GM19395 (cell line): ENCODE data around the gene ITGB7.

ENCODE experiments used
- ATAC-seq: cut with Tn5 transposase; IDR thresholded peaks from one replicate; pipeline ENCODE4 v1.9.1; 2021; ENCODE audit warnings: mild to moderate bottlenecking, moderate library complexity; ENCODE audit not compliant: unreplicated experiment

ITGB7 gene

DNA sequence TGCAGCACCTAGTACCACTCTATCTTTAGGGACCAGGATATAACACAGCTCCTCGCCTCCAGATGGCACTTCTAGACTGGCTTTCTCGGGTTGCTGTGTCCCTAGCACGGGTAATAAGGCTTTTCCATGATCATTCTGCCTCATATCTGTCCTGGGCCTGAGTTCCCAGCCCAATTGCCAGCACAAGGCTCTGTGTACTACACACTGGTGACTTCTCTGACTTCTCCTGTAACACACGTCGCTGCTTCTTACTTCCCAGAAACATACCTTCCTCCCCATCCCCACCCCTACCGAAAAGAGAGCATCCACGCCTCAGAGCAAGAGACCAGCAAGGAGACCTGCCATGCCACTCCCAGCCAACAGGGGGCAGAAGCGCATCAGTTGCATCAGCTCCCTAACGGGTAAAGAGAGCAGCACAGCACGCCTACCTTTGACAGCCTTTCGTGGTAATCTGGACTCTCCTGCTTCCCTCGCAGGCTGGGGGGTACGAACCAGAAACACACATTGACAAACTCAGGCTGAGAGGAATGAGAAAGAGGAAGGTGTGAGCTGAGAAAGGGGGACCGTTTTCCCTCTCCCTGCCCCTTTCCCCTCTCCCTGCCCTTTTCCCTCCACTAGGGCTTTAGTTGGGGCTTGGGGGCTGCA is 47.7 kb downstream of the ITGB7 start:
- peak; percentile 74 for ATAC-seq

- no peak for ATAC-seq
Observed at GRCh38 chr12:53152390-53152789, 54.7 kb downstream of the ITGB7 start.

DNA sequence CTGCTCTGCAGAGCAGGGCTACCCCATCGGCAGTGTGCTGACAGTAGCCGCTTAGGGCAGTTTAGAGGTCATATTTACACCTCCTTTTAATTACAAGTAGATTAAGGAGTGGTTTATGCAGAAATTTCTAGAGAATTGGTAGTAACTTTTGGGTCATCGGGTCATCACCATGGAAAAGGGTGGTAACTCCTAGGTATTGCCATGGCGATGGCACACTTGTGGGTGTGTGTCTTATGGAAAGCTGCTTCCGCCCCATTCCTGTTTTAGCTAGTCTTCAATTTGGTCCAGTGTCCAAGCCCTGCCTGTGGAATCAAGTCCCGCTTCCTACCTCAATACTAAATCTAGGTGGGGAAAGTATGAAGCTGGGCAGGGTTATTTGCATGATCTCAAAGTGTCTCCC is 56.0 kb downstream of the ITGB7 start:
- ATAC-seq, result no peak

DNA sequence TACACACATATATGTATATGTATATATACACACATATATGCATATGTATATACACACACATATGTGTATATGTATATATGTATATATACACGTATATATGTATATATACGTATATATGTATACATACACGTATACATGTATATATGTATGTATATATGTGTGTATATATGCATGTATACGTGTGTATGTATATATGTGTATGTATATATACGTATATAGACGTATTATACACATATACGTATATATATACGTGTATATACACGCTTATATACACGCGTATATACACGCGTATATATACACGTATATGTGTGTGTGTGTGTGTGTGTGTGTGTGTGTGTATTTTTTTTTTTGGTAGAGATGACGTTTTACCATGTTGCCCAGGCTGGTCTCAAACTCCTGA is 59.4 kb downstream of the ITGB7 start:
- ATAC-seq, result no peak

DNA sequence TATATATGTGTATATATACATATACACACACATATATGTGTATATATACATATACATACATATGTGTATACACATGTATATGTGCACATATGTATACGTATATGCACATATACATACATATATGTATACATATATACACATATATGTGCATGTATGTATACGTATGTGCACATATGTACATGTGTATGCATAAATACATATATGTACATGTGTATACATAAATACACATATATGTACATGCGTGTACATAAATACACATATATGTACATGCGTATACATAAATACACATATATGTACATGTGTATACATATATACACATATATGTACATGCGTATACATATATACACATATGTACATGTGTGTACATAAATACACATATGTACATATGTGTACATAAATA is 59.9 kb downstream of the ITGB7 start:
- no peak for ATAC-seq

GRCh38 chr12:53145383-53146260 is 61.4 kb downstream of the ITGB7 start:
- no peak for ATAC-seq

DNA sequence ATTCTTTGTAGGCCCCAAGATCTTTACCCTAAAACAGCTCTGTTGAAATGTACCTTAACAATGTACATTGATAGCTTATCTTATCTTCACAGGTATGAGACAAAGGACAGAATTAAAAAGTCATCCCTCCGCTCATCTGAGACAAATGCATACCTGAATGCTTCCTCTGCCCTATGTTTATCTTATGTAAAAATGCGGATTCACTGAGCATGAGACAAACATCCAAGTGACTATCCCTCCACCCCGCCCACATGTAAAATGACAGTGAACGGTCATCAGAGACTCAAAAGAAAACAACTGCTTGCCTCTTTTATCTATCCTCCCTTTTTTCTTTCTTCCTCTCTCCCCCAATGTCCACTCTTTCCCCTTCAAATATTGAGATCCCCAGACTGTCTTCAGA is 63.7 kb downstream of the ITGB7 start:
- no peak for ATAC-seq
